ENCODE results near the gene FBXL3.

DNA sequence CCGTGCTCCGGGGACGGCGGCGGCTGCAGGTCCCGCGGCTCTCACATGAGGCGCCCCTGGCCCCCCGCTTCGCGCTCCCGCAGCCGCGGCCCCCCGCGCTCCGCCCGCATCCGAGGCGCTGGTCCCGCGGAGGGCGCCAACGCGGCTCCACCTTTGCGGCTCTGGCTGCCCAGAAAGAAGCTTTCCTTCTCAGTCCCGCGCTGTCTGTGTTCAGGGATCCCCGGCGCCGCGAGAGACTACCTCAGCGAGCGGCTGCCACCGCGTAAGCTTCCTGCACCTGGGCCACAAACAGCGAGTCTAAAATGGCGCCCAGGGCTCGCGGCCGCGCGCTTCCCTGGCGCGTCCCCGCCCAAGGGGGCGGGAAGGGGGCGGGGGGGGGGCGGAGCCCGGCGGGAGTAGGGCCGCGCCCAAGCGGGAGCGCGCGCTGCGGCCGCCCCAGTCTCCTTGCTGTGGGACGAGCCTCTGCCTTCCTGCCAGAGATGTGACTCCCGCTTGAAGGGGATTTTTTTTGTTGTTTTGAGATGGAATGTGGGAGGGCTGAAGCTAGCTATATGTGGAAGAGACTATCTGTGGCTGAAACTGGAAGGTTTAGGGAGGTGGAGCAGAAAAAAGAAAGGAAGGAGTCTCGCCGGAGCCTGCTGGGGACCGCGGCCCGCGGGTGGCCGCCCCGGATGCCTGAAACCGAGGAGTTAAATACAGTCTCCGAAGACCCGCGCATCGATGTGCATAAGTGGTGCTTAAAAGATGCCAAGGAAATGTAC is at the start of gene FBXL3:
- TF ChIP-seq CTCF (IDR thresholded peaks at IDR 0.05; ENCODE audit: low read length) (no peak), EZH2 (optimal IDR thresholded peaks at IDR 0.05; ENCODE audit: low read depth, low read length) (no peak), EZH2phosphoT487 (IDR thresholded peaks at IDR 0.05; ENCODE audit: low read length) (no peak)

Data from MM.1S (cell line).